Stimulated activated CD8-positive, alpha-beta memory T cell treated with anti-CD3 and anti-CD28 coated beads, Interleukin-7, amount 100 ng/mL, for 48 hours (primary cell): ENCODE measurements around the gene BCL11B.
"Not testable (repeated sequence)": the region's sequence is repeated elsewhere in the genome, so short reads cannot be mapped to it uniquely, and the experiment has no call there.

Source experiments
- DNase-seq, 2 donors: peaks; one replicate each; pipeline ENCODE4 v3.0.0-alpha.2; 2020; ENCODE audit warnings: low read depth in 1 of 2; ENCODE audit errors: extremely low read depth in 1 of 2

Gene BCL11B

DNA sequence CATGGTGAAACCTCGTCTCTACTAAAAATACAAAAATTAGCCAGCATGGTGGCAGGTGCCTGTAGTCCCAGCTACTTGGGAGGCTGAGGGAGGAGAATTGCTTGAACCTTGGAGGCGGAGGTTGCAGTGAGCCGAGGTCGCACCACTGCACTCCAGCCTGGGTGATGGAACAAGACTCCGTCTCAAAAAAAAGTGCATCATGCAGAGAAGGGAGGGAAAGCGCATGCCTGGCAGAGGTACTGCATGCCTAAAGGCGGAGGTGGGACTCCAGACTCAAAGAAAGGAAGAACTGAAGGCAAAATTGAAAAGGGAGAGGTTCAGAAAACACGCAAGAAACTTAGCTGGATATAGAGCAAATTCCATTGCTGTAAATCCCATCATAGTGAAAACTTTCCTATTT is 85.7 kb downstream of the BCL11B start:
- not testable (repeated sequence) for DNase-seq

DNA sequence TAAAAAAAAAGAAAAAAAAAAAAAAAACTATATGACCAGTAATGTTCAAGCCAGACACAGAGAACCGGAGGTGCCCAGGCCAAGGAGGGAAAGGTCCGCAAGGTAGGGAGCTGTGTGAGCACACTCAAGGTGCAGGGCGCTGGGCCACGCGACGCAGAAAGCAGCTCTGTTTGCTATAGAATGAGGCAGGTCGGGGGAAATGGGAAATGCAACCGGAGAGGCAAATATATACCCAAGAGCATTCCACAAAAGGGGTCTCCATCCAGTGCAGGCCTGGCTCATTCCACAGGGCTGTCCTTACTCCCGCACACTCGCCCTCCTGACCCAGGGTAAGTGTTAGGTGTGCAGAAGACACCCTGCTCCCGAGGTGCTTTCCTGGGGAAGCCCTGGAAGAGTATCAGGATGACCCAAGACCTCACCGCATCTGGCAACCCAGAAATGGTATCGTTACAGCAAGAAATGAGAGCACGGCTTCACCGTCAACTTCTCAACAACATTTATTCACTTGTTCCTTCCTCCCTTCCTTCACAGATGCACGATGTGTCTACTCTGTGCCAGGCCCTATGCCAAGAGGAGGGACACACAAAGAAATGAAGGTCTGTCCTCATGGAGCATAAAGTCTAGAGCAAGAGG is 86.4 kb downstream of the BCL11B start:
- DNase-seq: no peak

DNA sequence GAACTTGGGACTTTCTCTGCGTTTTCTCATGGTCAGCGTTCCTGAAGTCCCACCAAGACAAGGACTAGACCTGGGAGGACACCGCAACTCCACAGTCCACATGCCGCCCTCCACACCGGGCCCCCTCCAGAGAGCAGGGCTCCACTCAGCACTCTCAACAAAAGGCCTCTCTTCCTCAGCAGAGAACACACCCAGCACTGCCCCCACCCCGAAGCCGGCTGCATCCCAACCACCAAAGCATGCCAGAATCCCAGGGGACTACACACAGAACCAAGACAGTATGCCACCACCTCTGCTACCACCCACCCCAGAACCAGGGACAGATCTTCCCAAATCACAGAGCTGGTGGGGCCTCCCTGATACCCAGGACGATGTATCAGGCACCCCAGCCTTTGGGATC is 88.3 kb downstream of the BCL11B start:
- DNase-seq: no peak

DNA sequence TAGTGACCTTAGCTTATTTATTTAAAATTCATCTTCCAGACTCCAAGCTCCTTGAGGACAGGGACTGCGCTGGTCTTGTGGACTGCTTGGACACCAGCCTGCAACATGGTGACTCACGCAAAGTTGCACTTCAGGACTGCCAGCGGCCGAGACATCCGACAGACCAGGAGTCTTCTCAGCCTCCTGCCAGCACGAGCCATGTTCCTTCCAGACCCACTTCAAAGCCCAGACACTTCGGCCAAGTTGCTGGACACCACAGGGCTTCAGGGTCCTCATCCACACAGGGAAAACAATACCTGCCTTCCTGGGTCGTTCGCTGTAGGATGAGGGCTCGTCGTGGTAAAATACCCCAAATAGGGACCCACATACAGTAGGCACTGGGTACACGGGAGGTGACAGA is 88.7 kb downstream of the BCL11B start:
- DNase-seq: no peak

DNA sequence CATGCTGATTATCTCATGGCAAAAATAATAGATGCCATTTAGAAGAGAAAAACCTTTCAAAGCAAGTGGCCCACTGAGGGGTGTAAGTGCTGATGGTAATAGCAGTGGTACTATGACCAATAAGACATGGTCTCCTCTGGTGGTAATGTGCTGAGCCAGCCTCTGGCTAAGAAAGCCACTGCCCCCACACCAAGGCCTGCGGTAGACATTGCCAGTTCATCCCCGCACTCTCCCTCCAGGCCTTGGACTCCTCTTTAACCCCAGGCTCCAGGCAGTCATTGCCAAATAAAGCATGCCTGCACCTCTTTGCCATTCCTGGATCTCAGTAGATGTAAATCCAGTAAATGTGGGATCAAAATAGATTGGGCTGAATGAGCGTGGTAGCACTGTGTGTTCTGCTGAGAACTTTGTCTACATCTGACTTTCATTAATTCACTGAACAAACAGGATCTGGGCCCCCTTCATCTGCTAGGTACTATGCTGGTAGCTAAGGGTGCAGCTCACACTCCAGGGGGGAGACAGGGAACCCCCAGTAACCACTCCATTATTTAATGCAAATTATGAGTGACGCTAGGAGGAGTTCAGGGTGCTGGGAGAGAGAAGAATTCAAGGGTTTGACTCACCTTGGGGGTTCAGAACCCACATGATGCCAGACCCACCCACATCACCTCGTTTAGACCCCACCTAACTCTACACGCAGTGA is 89.3 kb downstream of the BCL11B start:
- no peak for DNase-seq

DNA sequence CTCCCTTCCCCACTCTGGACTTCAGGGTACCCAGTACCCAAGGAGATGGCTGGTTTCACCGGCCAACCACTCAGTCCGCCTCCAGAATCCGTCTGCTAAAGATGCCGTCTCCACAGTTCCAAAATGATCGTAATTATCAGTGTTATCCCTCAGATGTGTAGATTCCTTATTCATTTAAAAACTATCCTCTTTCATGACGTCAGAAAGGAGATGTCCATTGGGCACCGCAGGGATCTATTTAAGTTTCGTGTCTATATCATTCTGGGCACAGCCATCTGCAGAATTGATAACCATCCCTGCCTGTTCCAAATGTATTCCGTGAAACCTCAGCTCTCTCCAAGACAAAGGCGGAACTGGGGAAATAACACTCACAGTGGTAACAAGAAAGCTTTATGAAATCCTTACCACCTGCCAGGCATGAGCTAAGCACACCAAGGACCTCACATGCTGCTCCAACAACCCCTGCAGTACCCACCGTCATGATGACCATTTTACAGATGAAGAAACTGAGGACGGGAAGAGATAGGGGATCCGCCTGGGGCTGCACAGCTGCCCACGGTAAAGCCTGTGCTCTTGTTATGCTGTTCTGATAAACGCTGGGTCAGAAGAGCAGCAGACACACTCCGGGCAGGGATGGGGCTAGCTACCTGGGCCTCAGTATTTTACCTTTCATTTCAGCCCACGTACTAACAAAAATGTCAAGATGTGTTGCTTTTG is 90.0 kb downstream of the BCL11B start:
- no peak for DNase-seq

DNA sequence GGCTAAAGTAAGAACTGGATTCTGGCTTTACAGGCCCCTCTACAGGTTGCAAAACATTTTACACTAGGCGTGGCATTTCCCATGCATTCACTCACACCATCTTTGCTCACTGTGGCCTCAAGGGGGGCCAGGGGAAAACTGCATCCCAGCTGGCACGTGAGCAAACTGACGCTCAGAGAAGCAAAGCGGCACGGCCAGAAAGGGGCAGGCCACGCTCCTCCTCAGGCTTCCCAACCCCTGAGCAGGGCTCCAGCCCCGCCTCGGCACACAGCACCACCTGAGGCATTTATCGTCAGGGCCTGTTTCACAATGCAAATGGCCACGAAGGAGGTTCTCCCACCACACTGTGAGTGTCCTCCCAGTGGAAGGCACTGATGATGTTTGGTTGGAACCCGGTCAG is 90.8 kb downstream of the BCL11B start:
- no peak for DNase-seq

DNA sequence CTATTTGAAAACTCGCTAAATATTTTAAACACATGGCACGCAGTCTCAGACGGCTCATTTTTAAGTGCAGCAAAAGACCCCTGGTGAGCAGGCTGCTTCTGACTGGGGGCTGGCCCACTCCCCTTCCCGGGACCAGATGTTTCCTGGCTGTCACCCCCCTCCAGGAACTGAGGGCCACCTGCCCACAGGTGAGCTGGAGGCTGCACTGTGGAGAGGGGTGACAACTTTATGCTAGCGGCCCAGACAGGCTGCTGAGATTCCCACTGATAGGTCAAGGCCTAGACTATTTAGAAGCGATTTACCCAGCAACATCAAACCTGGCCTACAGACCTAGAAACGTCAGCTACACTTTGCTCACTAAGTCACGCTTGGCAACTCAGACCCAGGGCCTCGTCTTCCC is 92.1 kb downstream of the BCL11B start:
- DNase-seq: no peak

DNA sequence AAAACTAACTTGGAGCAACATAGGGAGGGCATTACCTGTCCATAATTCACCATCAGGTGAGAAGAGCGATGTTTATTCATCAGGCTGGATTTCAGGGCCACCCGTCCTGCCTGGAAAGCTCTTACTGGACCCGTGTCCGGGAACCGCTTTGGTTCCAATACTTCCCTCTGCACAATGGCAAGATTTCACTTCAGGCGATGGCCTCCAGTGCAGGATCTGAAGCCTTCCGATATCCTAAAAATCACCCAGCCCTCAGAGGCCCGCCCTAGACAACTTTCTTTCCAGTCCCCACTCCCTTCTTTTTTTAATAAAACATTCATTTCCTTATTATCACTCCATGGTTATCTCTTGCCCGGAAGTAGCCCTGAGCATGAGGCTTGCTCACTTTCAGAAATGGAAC is 92.5 kb downstream of the BCL11B start:
- no peak for DNase-seq

DNA sequence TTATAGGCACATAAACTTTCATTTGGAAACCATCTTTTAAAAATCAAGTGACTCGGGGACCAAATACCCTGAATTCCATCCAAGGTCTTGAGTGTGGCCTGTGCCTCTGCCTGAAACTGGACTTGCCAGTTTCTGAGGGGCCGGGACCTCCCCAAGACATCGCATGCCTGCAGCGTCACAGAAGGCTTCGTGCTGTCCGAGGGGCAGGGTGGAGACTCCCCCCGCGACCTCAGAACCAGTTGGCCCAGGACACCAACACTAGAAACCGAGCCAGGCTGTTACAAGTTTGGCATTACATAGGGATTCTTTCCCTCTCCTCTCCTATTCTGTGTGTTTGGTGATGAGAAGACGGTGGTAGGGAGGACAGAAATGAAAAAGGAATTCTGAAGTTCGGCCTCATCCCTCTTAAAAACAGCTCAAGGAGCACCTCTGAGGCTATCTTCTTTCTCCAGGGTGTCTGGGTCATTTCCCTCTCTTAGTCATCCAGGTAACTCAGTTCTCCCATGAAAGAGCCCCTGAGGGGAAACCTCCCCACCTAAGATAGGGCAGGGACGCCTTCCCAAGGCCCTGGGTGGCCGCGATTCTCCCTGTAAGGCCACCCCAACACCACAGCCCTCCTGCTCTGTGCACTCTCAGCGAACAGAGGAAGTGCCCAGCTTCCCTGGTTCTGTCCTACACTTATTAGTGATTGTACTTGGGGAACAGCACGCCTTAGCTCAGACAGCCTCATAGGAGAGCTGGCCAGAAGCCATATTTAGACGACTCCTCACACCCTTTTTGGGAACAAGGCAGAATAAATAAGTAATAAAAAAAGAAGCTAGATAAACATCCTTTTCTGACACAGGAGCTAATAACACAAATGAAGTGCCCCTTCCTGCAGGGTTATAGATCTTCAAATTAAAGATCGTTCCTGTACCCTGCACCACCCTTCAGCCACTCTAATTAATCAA is 93.8 kb downstream of the BCL11B start:
- DNase-seq: no peak

DNA sequence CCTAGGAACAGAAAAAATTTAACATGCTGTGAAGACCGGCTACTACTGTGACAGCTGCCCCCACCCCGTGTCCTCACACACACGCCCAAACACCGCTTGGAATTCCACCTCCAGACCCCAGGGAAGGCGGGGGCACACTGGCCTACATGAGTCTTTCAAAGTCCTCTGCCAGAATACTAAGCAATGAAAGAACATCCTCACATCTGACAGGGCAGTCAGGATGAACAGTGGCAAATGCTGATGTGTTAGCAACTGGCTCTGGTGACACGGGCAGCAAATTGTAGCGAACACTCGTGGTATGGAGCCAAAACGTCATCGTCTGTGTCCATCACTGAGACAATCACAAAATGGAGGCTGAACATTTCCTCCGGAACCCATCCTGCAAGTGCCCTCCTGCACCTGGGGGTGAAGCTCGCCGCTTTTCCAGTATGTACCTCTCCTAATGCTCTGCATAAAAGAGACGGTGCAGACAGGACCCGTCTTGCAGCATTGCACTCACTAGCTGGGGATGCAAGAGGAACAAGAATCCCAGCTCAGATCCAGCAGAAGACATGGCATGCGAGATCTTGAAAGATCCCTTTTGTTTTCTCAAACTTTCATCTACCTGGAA is 94.8 kb downstream of the BCL11B start:
- DNase-seq: no peak

DNA sequence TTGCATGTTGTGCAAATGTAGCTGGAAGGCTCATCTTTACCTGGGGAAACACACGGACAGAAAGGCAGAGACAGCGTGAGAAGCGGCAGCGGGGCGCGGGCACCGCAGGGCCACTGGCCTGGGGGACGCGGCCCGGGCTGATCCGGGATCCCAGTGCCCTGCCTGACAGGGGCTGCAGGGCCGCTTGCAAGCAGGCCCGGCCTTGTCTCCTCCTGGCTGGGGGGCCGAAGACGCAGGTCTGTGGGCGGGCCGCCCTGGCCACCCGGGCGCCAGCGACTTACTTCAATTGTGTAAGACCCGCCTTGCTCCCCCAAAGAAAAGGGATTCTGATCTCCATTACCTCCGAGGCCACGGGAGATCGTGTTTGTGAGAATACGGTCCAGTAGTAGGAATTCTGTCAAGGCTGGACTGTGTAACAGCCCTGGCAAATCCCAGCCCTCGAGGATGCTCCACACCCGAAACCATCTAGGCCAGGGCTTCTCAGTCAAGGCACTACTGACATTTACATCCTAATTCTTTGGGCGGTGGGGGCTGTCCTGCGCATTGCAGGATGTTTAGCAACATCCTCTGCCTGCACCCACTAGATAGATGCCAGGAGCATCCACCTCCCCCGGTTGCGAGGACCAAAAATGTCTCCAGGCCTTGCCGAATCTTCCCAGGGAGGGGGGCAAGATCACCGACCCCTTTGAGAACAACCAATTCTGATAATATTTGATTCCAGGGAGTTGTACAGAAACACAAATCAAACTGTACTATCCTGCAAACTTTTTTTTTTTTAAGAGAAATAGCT is 95.6 kb downstream of the BCL11B start:
- no peak for DNase-seq

DNA sequence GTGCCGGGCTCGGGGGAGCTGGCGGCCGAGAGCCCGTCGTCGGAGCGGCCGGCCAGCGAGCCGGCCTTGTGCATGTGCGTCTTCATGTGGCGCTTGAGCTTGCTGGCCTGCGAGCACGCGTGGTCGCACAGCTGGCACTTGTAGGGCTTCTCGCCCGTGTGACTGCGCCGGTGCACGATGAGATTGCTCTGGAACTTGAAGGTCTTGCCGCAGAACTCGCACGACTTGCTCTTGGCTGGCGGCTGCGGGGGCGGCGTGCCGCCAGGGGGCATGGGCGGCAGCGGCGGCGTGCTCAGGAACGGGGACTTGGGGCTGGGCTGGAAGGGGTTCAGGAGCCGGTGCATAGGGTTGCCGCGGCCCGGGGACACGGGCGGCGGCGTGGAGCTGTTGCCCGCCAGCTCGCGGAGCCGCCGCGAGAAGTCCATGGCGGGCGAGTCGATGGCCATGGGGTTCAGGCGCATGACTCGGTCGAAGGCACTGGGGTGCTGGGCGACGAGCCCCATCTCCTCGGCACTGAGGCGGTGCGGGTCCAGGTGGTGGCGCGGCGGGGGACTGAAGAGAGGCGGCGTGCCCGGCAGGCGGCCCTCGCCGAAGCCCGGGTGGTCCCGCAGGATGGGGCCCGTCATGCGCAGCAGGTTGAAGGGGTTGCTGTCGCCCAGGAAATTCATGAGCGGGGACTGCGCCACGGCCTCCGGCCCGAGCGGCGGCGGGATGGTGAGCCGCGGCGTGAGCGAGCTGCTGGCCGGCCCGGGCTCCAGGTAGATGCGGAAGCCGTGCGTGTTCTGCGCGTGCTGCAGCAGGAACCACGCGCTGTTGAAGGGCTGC is 96.5 kb downstream of the BCL11B start:
- no peak for DNase-seq

DNA sequence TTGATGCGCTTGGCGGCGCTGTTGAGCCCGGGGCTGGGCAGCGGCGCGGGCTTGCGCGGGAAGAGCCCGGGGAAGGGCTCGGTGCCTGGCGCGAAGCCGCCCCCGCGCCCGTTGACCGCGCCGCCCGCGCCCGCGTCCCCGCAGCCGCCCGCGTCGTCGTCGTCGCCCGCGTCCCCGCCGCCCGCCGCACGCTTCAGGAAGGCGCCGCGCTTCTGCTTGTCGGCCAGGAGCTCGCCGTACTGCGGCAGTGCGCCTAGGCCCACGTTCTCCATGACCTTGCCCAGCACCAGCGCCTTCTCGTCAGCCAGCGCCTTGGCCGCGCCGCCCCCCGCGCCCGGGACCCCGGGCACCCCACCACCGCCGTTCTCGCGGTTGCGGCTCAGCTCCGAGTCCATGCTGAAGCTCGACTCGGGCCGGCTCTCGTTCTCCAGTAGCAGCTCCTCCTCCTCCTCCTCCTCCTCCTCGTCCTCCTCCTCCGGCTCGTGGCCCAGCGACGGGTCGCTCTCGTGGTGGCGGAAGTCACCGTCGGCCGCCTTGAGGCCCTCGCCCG is 97.2 kb downstream of the BCL11B start:
- DNase-seq: no peak

DNA sequence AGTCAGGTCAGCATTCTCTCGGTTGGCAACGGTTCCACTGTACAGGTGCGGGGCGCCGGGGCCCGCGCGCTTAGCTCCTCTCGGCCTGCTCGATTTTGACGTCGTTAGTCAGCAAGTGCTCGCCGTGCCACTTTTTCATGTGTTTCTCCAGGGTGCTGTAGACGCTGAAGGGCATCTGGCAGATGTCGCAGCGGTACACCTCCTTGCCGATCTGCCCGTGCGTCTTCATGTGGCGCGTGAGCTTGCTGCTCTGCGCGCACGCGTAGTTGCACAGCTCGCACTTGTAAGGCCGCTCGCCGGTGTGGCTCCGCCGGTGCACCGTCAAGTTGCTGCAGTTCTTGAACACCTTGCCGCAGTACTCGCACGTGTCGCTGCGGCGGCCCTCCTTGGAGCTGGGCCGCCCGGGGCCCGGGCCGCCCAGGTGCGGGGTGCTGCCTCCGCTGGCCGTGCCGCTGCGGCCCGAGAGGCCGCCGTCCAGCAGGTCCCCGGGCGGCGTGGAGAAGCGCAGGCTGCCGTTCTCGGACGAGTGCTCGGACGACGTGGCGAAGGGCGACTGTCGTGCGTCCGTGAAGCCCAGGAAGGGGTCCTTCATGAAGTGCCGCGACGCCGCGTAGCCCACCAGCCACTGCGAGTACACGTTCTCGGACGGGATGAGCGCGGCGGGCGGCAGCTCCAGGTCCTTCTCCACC is 97.8 kb downstream of the BCL11B start:
- no peak for DNase-seq

DNA sequence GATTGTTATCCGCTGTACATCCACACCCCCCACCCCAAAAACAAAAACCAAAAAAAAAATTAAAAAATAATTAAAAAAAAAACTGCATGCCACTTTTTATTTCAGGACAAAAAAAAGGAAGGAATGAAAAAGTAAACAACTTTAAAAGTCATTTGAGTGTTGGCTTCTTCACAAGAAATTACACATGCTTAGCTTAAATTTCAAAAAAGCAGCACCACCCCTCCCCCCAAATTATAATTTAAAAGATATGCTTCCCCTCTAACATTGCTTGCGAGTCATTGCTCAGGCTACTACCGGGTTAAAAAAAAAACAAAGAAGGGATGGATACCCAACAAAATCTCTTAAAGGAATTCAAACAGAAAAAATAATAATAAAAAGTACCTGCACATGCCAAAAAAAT is 98.5 kb downstream of the BCL11B start:
- DNase-seq: no peak

DNA sequence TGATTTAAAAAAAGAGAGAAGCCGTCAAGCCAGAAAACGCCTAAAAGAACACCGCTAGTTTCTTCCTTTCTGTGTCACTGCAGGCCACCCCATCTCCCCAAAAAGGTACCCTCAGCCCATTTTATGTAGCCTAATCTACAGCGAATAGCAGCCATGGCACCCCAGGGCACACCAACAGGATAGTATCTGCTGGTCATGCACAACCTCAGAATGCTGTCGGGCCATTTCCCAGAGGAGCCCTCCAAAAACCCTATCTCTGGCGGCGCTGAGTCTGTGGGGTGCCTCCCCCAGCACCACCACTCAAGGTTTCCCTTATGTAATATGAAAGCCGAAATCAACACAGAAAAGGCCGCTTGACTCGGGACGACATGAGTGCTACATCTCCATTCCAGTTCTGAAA is 98.9 kb downstream of the BCL11B start:
- DNase-seq: no peak

DNA sequence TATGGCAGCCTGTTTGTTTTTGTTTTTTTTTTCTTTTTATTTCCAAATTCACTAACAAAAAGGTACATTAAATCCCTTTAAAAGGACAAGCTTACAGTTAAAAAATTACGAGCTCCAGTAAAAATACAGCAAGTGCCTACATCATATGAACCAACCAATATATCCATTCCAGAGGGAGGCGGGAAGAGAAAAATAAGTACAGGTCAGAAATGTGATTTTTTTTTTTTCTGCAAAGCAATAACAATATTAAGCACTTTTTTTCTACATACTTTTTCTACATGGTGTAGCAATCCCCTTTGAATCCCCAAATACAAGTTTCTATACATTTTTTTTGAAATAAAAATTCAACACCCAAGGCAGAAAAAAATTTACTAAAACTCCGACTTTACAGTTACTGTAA is 100.6 kb downstream of the BCL11B start:
- no peak for DNase-seq
